Measurements from ENCODE around the gene ASCL3.

- TF ChIP-seq POLR2A (IDR thresholded peaks at IDR 0.05), result no peak
- TF ChIP-seq CTCF (IDR thresholded peaks at IDR 0.05), result no peak
Measured at GRCh38 chr11:8963569-8964323, 20.9 kb upstream of the ASCL3 start.

Measured in thyroid gland (tissue), 4 donors.